IPS-20b (cell line): ENCODE results near the gene MYH14.

ENCODE experiments used
- H3K27ac ChIP-seq: one replicate; pipeline ENCODE4 v1.5.1; 2013; ENCODE audit warnings: low read length
- H3K27me3 ChIP-seq: 2 replicates; pipeline ENCODE4 v1.6.1; 2013; ENCODE audit warnings: mild to moderate bottlenecking, low read length, inconsistent platforms; ENCODE audit not compliant: insufficient read depth
- H3K36me3 ChIP-seq: 2 replicates; pipeline ENCODE4 v1.6.1; 2013; ENCODE audit warnings: low read depth, mild to moderate bottlenecking, inconsistent platforms, low read length, moderate library complexity; ENCODE audit not compliant: insufficient read depth
- H3K4me1 ChIP-seq: 2 replicates; pipeline ENCODE4 v1.6.1; 2013; ENCODE audit warnings: mild to moderate bottlenecking, control low read depth, inconsistent platforms, low read length, moderate library complexity; ENCODE audit not compliant: insufficient read depth
- H3K4me3 ChIP-seq: 2 replicates; pipeline ENCODE4 v1.5.1; 2013; ENCODE audit warnings: mild to moderate bottlenecking, low read length, inconsistent platforms
- H3K9ac ChIP-seq: 2 replicates; pipeline ENCODE4 v1.6.1; 2013; ENCODE audit warnings: low read depth, mild to moderate bottlenecking, inconsistent platforms, low read length, moderate library complexity
- H3K9me3 ChIP-seq: 2 replicates; pipeline ENCODE4 v1.6.1; 2013; ENCODE audit warnings: mild to moderate bottlenecking, low read depth, low read length, inconsistent platforms; ENCODE audit not compliant: insufficient read depth

MYH14 gene

DNA sequence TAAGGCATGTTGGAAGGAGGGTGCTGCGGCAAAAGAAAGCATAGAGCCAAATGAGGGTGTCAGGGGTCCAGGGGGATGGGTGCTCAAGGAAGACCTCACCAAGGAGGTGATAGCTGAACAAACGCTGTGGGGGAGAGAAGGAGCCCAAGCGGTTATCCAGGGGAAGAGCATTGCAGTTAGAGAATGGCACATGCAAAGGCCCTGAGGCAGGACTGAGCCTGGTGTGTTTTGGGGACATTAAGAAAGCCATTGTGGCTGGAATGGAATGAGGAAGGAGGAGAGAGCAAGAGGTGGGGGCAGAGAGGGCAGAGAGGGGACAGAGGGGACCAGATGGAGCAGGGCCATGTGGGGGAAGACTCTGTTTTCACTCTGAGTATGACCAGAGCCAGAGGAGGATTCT, 6.1 kb upstream of the MYH14 start:
- H3K27me3 ChIP-seq = no peaks in the 10 kb centered on the region

GRCh38 chr19:50198431-50199258, 4.8 kb upstream of the MYH14 start:
- Histone ChIP-seq H3K27me3 (no peaks in the 10 kb centered on the region), H3K4me3 (no peak overlapping the region), H3K36me3 (no peaks in the 10 kb centered on the region), H3K9me3 (peaks cover 94% of the 10 kb centered on the region), H3K9ac (no peak overlapping the region), H3K27ac (no peak overlapping the region), H3K4me1 (no peaks in the 10 kb centered on the region)

More for the DNA sequence above, 6.1 kb upstream of the MYH14 start:
- H3K4me1 ChIP-seq = no peaks in the 10 kb centered on the region
- no peak overlapping the region for H3K4me3 ChIP-seq
- H3K27ac ChIP-seq = no peak overlapping the region
- peaks cover 92% of the 10 kb centered on the region for H3K9me3 ChIP-seq
- H3K36me3 ChIP-seq = no peaks in the 10 kb centered on the region
- H3K9ac ChIP-seq = no peak overlapping the region

- Histone ChIP-seq H3K27ac (no peak overlapping the region), H3K9ac (no peak overlapping the region), H3K36me3 (no peaks in the 10 kb centered on the region), H3K27me3 (no peaks in the 10 kb centered on the region), H3K9me3 (peaks cover 94% of the 10 kb centered on the region), H3K4me1 (no peaks in the 10 kb centered on the region), H3K4me3 (no peak overlapping the region)
These were observed 4.2 kb upstream of the MYH14 start for GRCh38 chr19:50199259-50199555.

DNA sequence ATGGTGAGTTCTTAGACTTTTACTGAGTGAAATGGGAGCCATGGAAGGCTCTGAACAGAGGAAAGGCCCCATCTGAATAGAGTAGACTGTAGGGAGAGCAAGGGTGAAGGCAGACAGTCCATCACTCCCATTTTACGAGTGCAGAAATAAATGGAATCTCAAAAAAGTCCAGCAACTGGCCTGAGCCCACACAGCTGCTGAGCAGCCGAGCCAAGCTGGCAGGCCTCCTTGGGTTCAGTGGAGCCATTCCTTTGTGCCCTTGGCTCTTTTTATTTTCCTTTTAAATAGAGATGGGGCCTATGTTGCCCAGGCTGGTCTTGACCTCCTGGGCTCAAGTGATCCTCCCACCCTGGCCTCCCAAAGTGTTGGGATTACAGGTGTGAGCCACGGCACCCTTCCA, 1.0 kb upstream of the MYH14 start:
- Histone ChIP-seq H3K27me3 (no peaks in the 10 kb centered on the region), H3K27ac (no peak overlapping the region), H3K9ac (no peak overlapping the region), H3K4me3 (no peak overlapping the region), H3K4me1 (no peaks in the 10 kb centered on the region), H3K9me3 (peaks cover 91% of the 10 kb centered on the region), H3K36me3 (no peaks in the 10 kb centered on the region)

DNA sequence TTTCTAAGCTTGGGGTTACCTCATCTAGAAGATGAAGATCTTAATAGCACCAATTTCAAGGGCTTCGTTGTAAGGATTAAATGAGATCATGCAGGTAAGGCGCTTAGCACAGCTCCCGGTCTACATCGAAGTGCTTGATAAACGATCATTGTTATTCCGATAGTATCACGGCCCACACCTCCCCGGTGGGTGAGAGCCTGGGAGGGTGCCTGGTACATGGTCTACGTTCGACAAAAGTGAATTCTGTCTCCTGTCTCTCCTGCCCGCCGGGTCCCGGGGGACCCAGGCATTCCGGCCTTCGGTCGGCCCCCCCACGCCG, 501 bp upstream of the MYH14 start:
- Histone ChIP-seq H3K4me1 (no peaks in the 10 kb centered on the region), H3K9me3 (peaks cover 91% of the 10 kb centered on the region), H3K9ac (no peak overlapping the region), H3K27ac (no peak overlapping the region), H3K36me3 (no peaks in the 10 kb centered on the region), H3K4me3 (no peak overlapping the region), H3K27me3 (no peaks in the 10 kb centered on the region)

GRCh38 chr19:50204081-50204428, 633 bp downstream of the MYH14 start:
- Histone ChIP-seq H3K36me3 (no peaks in the 10 kb centered on the region), H3K4me3 (no peak overlapping the region), H3K9ac (no peak overlapping the region), H3K9me3 (peaks cover 91% of the 10 kb centered on the region), H3K27ac (no peak overlapping the region), H3K4me1 (no peaks in the 10 kb centered on the region), H3K27me3 (no peaks in the 10 kb centered on the region)

DNA sequence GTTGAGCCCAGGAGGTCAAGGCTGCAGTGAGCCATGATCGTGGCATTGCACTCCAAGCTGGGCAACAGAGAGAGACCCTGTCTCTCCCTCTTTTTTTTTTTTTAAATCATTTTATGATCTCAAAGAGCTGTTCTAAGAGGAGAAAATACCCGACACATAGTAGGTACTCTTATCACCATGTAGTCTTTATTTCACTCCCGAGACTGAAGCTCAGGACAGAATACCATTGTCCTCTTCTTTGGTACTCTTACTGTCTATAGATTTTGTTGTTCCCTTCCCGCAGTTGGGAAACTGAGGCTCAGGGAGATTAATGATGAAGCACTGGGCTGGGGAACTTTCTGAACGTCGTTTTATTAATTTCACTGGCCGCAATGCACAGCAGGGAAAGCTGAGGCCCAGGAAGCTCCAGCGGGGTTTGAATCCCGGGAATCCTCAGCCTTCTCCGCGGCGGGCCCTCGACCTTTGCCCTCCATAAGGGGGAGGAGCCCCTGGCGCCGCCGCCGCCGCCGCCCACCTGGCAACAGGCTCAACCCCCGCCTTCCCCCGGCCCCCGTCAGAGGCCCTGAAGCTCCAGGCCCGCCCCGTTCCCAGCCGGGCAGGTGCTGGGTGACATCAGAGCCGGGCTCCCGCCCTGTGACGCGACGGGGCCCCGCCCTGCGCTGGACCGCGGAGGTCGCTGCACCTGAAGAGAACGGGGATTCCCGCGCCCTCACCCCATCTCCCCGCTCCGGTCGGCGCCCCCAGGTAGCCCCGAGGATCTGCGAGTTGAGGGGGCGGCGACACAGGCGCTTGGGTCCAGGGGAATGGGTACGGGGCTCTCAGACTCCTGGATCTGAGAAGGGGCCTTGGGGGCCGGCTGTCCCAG, 1.6 kb downstream of the MYH14 start:
- no peaks in the 10 kb centered on the region for H3K4me1 ChIP-seq
- H3K4me3 ChIP-seq = no peak overlapping the region
- H3K27ac ChIP-seq = no peak overlapping the region
- no peak overlapping the region for H3K9ac ChIP-seq
- no peaks in the 10 kb centered on the region for H3K36me3 ChIP-seq
- H3K27me3 ChIP-seq = no peaks in the 10 kb centered on the region
- peaks cover 85% of the 10 kb centered on the region for H3K9me3 ChIP-seq

DNA sequence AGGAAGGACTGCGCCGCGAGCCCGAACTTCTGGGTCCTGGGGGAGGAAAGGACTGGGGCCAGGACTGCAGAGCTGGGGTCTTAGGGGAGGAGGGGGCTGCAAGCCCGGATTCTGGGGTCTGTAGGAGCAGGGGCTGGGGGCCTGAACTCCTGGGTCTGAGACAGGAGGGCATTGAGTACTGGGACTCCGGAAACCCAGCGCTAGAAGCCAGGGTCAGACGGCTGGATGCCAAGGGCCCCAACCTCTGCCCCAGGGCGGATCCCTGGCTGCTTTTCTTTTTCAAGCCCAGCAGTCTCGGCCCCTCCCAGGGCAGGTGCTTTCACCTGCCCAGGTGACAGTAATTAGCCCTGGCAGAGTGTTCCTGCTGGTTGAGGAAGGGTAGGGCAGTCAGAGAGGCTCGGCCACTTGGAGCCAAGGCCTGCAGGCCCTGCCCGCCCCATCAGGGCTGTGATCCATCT, 2.3 kb downstream of the MYH14 start:
- H3K9ac ChIP-seq = no peak overlapping the region

GRCh38 chr19:50206191-50206590, 2.8 kb downstream of the MYH14 start:
- H3K9ac ChIP-seq = no peak overlapping the region
- no peak overlapping the region for H3K4me3 ChIP-seq
- H3K27me3 ChIP-seq = no peaks in the 10 kb centered on the region
- H3K27ac ChIP-seq = no peak overlapping the region
- H3K36me3 ChIP-seq = no peaks in the 10 kb centered on the region
- peaks cover 83% of the 10 kb centered on the region for H3K9me3 ChIP-seq
- H3K4me1 ChIP-seq = no peaks in the 10 kb centered on the region

More for the DNA sequence above, 2.3 kb downstream of the MYH14 start:
- Histone ChIP-seq H3K27me3 (no peaks in the 10 kb centered on the region), H3K27ac (no peak overlapping the region), H3K36me3 (no peaks in the 10 kb centered on the region), H3K4me1 (no peaks in the 10 kb centered on the region), H3K9me3 (peaks cover 83% of the 10 kb centered on the region), H3K4me3 (no peak overlapping the region)

GRCh38 chr19:50207730-50208129, 4.3 kb downstream of the MYH14 start:
- Histone ChIP-seq H3K9me3 (peaks cover 83% of the 10 kb centered on the region), H3K36me3 (no peaks in the 10 kb centered on the region), H3K4me3 (no peak overlapping the region), H3K27me3 (no peaks in the 10 kb centered on the region), H3K4me1 (no peaks in the 10 kb centered on the region), H3K9ac (no peak overlapping the region), H3K27ac (no peak overlapping the region)

- peaks cover 86% of the 10 kb centered on the region for H3K9me3 ChIP-seq
- H3K36me3 ChIP-seq = no peaks in the 10 kb centered on the region
- H3K27me3 ChIP-seq = no peaks in the 10 kb centered on the region
- H3K9ac ChIP-seq = no peak overlapping the region
- H3K4me3 ChIP-seq = no peak overlapping the region
- H3K27ac ChIP-seq = no peak overlapping the region
- H3K4me1 ChIP-seq = no peaks in the 10 kb centered on the region
These were observed 5.7 kb downstream of the MYH14 start for GRCh38 chr19:50209131-50209530.

DNA sequence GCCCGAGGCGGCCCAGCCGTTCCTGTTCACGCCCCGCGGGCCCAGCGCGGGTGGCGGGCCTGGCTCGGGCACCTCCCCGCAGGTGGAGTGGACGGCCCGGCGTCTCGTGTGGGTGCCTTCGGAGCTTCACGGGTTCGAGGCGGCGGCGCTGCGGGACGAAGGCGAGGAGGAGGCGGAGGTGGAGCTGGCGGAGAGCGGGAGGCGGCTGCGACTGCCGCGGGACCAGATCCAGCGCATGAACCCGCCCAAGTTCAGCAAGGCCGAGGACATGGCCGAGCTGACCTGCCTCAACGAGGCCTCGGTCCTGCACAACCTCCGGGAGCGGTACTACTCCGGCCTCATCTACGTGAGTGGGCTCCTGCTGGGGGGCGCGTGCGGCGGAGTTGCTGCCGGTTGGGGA, 7.0 kb downstream of the MYH14 start:
- Histone ChIP-seq H3K4me1 (no peaks in the 10 kb centered on the region), H3K9ac (no peak overlapping the region)

More for the DNA sequence above, 7.0 kb downstream of the MYH14 start:
- peaks cover 88% of the 10 kb centered on the region for H3K9me3 ChIP-seq
- no peak overlapping the region for H3K27ac ChIP-seq
- H3K36me3 ChIP-seq = no peaks in the 10 kb centered on the region
- H3K27me3 ChIP-seq = no peaks in the 10 kb centered on the region
- H3K4me3 ChIP-seq = no peak overlapping the region
